K562 (cell line): Measurements from ENCODE around the gene FBXO21. TPM values are rescaled to one million over a fixed set of nuclear protein-coding genes. Genes with fewer than 3 reads are reported as not detected.

Source experiments
- ATAC-seq: fragments of 200-7000 bp; cut with Tn5 transposase; 3 replicates; pipeline ENCODE4 v1.9.1; 2020; ENCODE audit warnings: moderate library complexity
- BruUV-seq: library from RNA; stranded (reverse); fragments of 400-500 nt; replicated peaks from 2 replicates; lab custom pipeline; 2021; lab: Mats Ljungman, UMichigan
- CTCF ChIA-PET: fragments of 300-600 bp; formaldehyde crosslinking; extraction: SDS; loops from one replicate; lab custom pipeline; 2021; ENCODE audit warnings: low intra/inter-chr PET ratio; lab: Yijun Ruan, JAX
- POLR2A ChIA-PET: fragments of 300-600, 350-650 bp; sonication (Branson Sonifier 250); formaldehyde crosslinking; extraction: SDS; loops from one replicate; lab custom pipeline; 2021; ENCODE audit warnings: antibody characterized with exemption, inconsistent platforms; lab: Yijun Ruan, JAX
- DNase-seq, 4 experiments: peaks; one replicate each; pipeline versions ENCODE4 v3.0.0 to v3.0.0-alpha.2; 2011 to 2018; ENCODE audit warnings: low spot score in 3 of 4, mixed read lengths in 3 of 4; ENCODE audit errors: extremely low read depth in 1 of 4
- FAIRE-seq: peaks from 2 replicates; lab custom pipeline; 2011; peaks lifted over from hg19 to GRCh38; lab: Jason Lieb, UNC
- H2AFZ ChIP-seq: 2 replicates; pipeline ENCODE4 v1.6.0; 2011; ENCODE audit warnings: low read depth, low read length, control low read depth, inconsistent platforms
- H3K27ac ChIP-seq: fragments of 200-600 bp; 3 replicates; pipeline ENCODE4 v1.8.0; 2011; ENCODE audit warnings: low read depth, mild to moderate bottlenecking, control low read depth, inconsistent platforms, low read length, moderate library complexity, mixed read lengths; ENCODE audit errors: extremely low read depth
- H3K27me3 ChIP-seq, 2 experiments: fragments of 300-600 bp in 1 of 2; 2 replicates in 1 of 2; 3 replicates in 1 of 2; pipeline versions ENCODE4 v1.6.0 to v1.8.0; 2011; ENCODE audit warnings: inconsistent platforms in 2 of 2, low read length in 2 of 2, mild to moderate bottlenecking in 1 of 2, mixed read lengths in 1 of 2, moderate library complexity in 1 of 2; ENCODE audit not compliant: control insufficient read depth in 2 of 2, insufficient read depth in 2 of 2
- H3K36me3 ChIP-seq: fragments of 300-600 bp; 3 replicates; pipeline ENCODE4 v1.8.0; 2011; ENCODE audit warnings: mild to moderate bottlenecking, low read length, inconsistent platforms; ENCODE audit not compliant: control insufficient read depth, insufficient read depth
- H3K4me1 ChIP-seq, 2 experiments: fragments of 200-600 bp in 1 of 2; replicated peaks in 1 of 2; 2 replicates in 1 of 2; 3 replicates in 1 of 2; pipeline versions ENCODE4 v1.5.1 to v1.8.0; 2011; ENCODE audit warnings: inconsistent platforms in 2 of 2, low read length in 2 of 2, mild to moderate bottlenecking in 1 of 2, mixed read lengths in 1 of 2, moderate library complexity in 1 of 2; ENCODE audit not compliant: control insufficient read depth in 2 of 2, insufficient read depth in 2 of 2
- H3K4me2 ChIP-seq: 2 replicates; pipeline ENCODE4 v1.6.1; 2011; ENCODE audit warnings: low read length, control low read depth, inconsistent platforms, mixed read lengths; ENCODE audit not compliant: insufficient read depth
- H3K4me3 ChIP-seq: fragments of 200-600 bp; sonication (generic), shearing (Covaris generic); 2 replicates; pipeline ENCODE4 v1.5.1; 2016; ENCODE audit warnings: control low read depth, inconsistent platforms
- H3K79me2 ChIP-seq: fragments of 200-600 bp; 3 replicates; pipeline ENCODE4 v1.8.0; 2011; ENCODE audit warnings: low read length, inconsistent platforms; ENCODE audit not compliant: control insufficient read depth, insufficient read depth
- H3K9ac ChIP-seq, 2 experiments: 2 replicates each; pipeline versions ENCODE4 v1.6.0 to v1.6.1; 2011; ENCODE audit warnings: low read depth in 2 of 2, low read length in 2 of 2, control low read depth in 1 of 2, inconsistent platforms in 1 of 2, mild to moderate bottlenecking in 1 of 2, mixed read lengths in 1 of 2; ENCODE audit not compliant: insufficient read depth in 1 of 2
- H3K9me1 ChIP-seq: one replicate; pipeline ENCODE4 v1.6.0; 2011; ENCODE audit warnings: inconsistent platforms, mild to moderate bottlenecking, low read length, moderate library complexity; ENCODE audit not compliant: control insufficient read depth, insufficient read depth
- H3K9me3 ChIP-seq: replicated peaks from 2 replicates; pipeline ENCODE4 v1.5.1; 2011; ENCODE audit warnings: low read depth, low read length, inconsistent platforms; ENCODE audit not compliant: control insufficient read depth, insufficient read depth
- H4K20me1 ChIP-seq: replicated peaks from 2 replicates; pipeline ENCODE4 v1.6.1; 2011; ENCODE audit warnings: low read length, inconsistent platforms, mixed read lengths; ENCODE audit not compliant: control insufficient read depth, insufficient read depth
- ARID3B ChIP-seq: fragments of 250-450 bp; sonication (Bioruptor Pico); IDR thresholded peaks from 2 replicates; pipeline ENCODE4 v1.4.0; 2020; ENCODE audit warnings: borderline replicate concordance
- BRD9 ChIP-seq: fragments of 450-650 bp; IDR thresholded peaks from 2 replicates; pipeline ENCODE4 v1.6.1; 2018; ENCODE audit warnings: low read depth; ENCODE audit not compliant: partially characterized antibody
- CREB5 ChIP-seq: fragments of 250-450 bp; sonication (Bioruptor Pico); IDR thresholded peaks from 2 replicates; pipeline ENCODE4 v1.5.0; 2020; ENCODE audit warnings: mild to moderate bottlenecking
- E2F3 ChIP-seq: fragments of 250-450 bp; sonication (Bioruptor Pico); IDR thresholded peaks from 2 replicates; pipeline ENCODE4 v1.4.0; 2020; ENCODE audit warnings: mild to moderate bottlenecking
- ETV5 ChIP-seq: sonication (generic); formaldehyde crosslinking; IDR thresholded peaks from 2 replicates; pipeline ENCODE4 v1.4.0; 2020; ENCODE audit warnings: low read depth, mild to moderate bottlenecking, missing genetic modification reagents
- HMG20A ChIP-seq: fragments of 450-650 bp; formaldehyde crosslinking; conservative IDR thresholded peaks from 2 replicates; pipeline ENCODE4 v1.4.0; 2020; ENCODE audit warnings: mild to moderate bottlenecking, mixed read lengths
- NRF1 ChIP-seq, 2 experiments: fragments of 450-650 bp; IDR thresholded peaks in 1 of 2; conservative IDR thresholded peaks in 1 of 2; 2 replicates each; pipeline ENCODE4 v1.6.1; 2014; ENCODE audit warnings: mild to moderate bottlenecking in 2 of 2
- SMC3 ChIP-seq: conservative IDR thresholded peaks from 2 replicates; pipeline ENCODE4 v1.6.1; 2011; ENCODE audit warnings: low read depth, low read length, improper control_type of control experiment; ENCODE audit not compliant: insufficient read depth
- XRCC4 ChIP-seq: IDR thresholded peaks from one replicate; pipeline ENCODE4 v1.6.1; 2011; ENCODE audit not compliant: insufficient read depth, insufficient read length; ENCODE audit errors: extremely low read depth
- ZNF146 ChIP-seq: IDR thresholded peaks from one replicate; pipeline ENCODE4 v1.6.1; 2018; ENCODE audit warnings: missing compliant biosample characterization; ENCODE audit not compliant: unreplicated experiment
- ZNF384 ChIP-seq: IDR thresholded peaks from 2 replicates; pipeline ENCODE4 v1.6.1; 2012; ENCODE audit warnings: low read depth, low read length, improper control_type of control experiment
- WGBS: fragments of 100-300 bp; shearing (Covaris generic); methylation state at CpG from one replicate; pipeline ENCODE4 v1.1.6; 2016; ENCODE audit warnings: low coverage, mixed read lengths; ENCODE audit not compliant: insufficient coverage; ENCODE audit errors: missing lambda C conversion rate; 5-methylcytosine and 5-hydroxymethylcytosine counted together
- in situ Hi-C: fragments of 300-500 bp; cut with MboI; formaldehyde crosslinking; loops from 4 replicates; pipeline ENCODE4 v1.15.0; 2018; ENCODE audit warnings: inconsistent platforms, mixed read lengths
- intact Hi-C: fragments of 100-400 bp; cut with micrococcal nuclease; formaldehyde crosslinking; loops from 2 replicates; pipeline ENCODE4 v1.14.2; 2022
- polyA plus RNA-seq, 8 experiments: library from polyadenylated mRNA; depleted of rRNA in 4 of 8; stranded (reverse) in 5 of 8; unstranded in 3 of 8; fragments of >200 nt; fragmentation: Nextera tagmentation in 2 of 8; fragmentation: Illumina TruSeq in 1 of 8; extraction: Ambion mirVana in 2 of 8; extraction: Trizol in 1 of 8; gene quantifications; 2 replicates each; pipeline versions ENCODE4 v1.2.1 to v1.2.3, GENCODE V29; 2011 to 2014; ENCODE audit warnings: inconsistent platforms in 1 of 8, missing spikeins in 1 of 8
- total RNA-seq, 7 experiments: library from RNA; depleted of rRNA in 6 of 7; stranded (reverse); fragments of >200 nt in 6 of 7; fragmentation: Illumina TruSeq in 2 of 7; extraction: Trizol in 2 of 7; gene quantifications; 2 replicates each; pipeline versions ENCODE4 v1.2.1 to v1.2.3, GENCODE V29; 2011 to 2021; ENCODE audit warnings: low replicate concordance in 1 of 7
- TF ChIP-seq, protein P1 (sequence below): sonication (generic); formaldehyde crosslinking; IDR thresholded peaks from 2 replicates; pipeline ENCODE4 v1.8.0; 2023; ENCODE audit warnings: mild to moderate bottlenecking, missing genetic modification reagents
- TF ChIP-seq, protein P2 (sequence below): fragments of 250-450 bp; sonication (Bioruptor Pico); IDR thresholded peaks from 2 replicates; pipeline ENCODE4 v1.8.0; 2021; ENCODE audit warnings: borderline replicate concordance, mild to moderate bottlenecking, moderate library complexity; ENCODE audit not compliant: poor library complexity, severe bottlenecking

Gene FBXO21
- total and polyA plus RNA-seq, 9 of the 15 experiments (the other 6 are each of a cell fraction or from before 2014, with no cell fraction given), result 3.0 to 50.9 (median 9.1) TPM

DNA sequence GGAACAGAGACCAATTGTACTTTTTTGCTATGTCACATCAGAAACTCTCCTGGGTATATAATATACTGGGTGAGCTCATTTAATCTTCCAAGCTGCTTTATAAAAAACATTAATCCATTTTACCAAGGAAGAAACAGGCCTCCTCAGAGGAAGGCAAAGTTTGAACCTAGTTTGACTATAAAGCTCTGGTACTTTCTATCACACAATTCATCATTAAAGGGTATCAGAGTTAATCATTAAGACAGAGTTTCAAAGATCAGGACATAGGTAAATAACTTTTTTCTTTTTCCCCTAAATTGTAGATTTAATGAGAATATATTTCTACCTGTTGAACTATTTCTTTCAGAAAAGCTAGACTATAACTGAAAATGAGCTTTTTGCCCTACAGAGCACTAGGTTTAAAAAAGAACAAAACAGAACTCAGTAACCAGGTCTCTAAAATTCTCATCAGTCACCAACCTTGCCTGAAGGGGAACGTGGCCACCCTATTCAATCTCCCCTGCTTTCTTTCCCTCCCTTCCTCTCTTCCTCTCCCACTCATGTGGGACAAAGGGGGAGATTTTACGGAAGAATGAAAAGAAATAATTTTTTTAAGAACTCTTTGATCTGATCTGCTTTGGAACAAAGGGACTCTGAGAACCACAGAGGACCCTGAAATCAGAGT lies 18.6 kb downstream of the FBXO21 start (continued):
- TF ChIP-seq, protein P1, sequence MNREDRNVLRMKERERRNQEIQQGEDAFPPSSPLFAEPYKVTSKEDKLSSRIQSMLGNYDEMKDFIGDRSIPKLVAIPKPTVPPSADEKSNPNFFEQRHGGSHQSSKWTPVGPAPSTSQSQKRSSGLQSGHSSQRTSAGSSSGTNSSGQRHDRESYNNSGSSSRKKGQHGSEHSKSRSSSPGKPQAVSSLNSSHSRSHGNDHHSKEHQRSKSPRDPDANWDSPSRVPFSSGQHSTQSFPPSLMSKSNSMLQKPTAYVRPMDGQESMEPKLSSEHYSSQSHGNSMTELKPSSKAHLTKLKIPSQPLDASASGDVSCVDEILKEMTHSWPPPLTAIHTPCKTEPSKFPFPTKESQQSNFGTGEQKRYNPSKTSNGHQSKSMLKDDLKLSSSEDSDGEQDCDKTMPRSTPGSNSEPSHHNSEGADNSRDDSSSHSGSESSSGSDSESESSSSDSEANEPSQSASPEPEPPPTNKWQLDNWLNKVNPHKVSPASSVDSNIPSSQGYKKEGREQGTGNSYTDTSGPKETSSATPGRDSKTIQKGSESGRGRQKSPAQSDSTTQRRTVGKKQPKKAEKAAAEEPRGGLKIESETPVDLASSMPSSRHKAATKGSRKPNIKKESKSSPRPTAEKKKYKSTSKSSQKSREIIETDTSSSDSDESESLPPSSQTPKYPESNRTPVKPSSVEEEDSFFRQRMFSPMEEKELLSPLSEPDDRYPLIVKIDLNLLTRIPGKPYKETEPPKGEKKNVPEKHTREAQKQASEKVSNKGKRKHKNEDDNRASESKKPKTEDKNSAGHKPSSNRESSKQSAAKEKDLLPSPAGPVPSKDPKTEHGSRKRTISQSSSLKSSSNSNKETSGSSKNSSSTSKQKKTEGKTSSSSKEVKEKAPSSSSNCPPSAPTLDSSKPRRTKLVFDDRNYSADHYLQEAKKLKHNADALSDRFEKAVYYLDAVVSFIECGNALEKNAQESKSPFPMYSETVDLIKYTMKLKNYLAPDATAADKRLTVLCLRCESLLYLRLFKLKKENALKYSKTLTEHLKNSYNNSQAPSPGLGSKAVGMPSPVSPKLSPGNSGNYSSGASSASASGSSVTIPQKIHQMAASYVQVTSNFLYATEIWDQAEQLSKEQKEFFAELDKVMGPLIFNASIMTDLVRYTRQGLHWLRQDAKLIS (CRISPR knock-in tag), result no peak
- no peak for TF ChIP-seq ZNF146 (CRISPR knock-in tag)
- no peak for TF ChIP-seq SMC3
- no peak for TF ChIP-seq ZNF384
- no peak for TF ChIP-seq XRCC4

DNA sequence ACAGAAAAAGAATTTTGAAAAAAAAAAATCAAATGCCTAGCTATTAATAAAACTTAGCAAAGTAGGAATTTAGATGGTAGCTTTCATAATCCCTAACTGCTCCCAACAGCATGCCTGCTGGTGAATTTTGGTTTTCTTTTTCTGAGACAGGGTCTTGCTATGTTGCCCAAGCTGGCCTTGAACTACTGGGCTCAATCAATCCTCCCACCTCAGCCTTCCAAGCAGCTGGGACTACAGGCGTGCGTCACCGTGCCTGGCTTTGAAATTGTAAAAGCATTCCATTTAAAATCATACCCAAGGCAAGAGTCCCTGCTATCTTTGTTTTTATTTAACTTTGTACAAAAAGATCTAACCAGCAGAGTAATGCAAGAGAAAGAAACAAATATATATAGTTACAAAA lies 20.7 kb downstream of the FBXO21 start:
- in situ Hi-C loops, result no loop called here
- no peak for TF ChIP-seq E2F3 (CRISPR knock-in tag)
- TF ChIP-seq HMG20A (CRISPR knock-in tag), result no peak
- TF ChIP-seq CREB5 (CRISPR knock-in tag), result no peak
- TF ChIP-seq, protein P2, sequence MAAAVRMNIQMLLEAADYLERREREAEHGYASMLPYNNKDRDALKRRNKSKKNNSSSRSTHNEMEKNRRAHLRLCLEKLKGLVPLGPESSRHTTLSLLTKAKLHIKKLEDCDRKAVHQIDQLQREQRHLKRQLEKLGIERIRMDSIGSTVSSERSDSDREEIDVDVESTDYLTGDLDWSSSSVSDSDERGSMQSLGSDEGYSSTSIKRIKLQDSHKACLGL (CRISPR knock-in tag), result no peak
- TF ChIP-seq ARID3B (CRISPR knock-in tag), result no peak
- no peak for TF ChIP-seq ETV5
- TF ChIP-seq NRF1 (conservative IDR thresholded peaks at IDR 0.05 in 1 of 2, IDR thresholded peaks at IDR 0.05 in 1 of 2), result no peak
- no peak for TF ChIP-seq BRD9

More for the DNA sequence above, 20.7 kb downstream of the FBXO21 start:
- no TSS peak for BruUV-seq
- Histone ChIP-seq H3K27me3 (no peaks in the 10 kb centered on the region), H3K36me3 (peaks cover 67% of the 10 kb centered on the region; the same call in 2 of the 3 replicates), H3K4me2 (no peak overlapping the region), H3K9ac (no peak overlapping the region), H3K4me1 (no peaks in the 10 kb centered on the region), H2AFZ (no peak overlapping the region), H3K9me3 (no peaks in the 10 kb centered on the region), H3K9me1 (no peaks in the 10 kb centered on the region), H3K79me2 (no peaks in the 10 kb centered on the region), H4K20me1 (no peaks in the 10 kb centered on the region), H3K4me3 (no peak overlapping the region), H3K27ac (no peak overlapping the region)
- ChIA-PET CTCF (no interaction called here), POLR2A (interaction anchor here (0.6 kb wide), 2 partner anchors 8 to 135 kb away, joined by 3 read pairs; no protein-coding TSS in a partner anchor)
- DNase-seq (no peak), ATAC-seq (no peak), FAIRE-seq (no peak)
- 100% methylated on average over 3 of the region's 3 CpGs for WGBS
- intact Hi-C loops, result no loop called here
